ENCODE data around the gene SREBF2.

SREBF2 gene

DNA sequence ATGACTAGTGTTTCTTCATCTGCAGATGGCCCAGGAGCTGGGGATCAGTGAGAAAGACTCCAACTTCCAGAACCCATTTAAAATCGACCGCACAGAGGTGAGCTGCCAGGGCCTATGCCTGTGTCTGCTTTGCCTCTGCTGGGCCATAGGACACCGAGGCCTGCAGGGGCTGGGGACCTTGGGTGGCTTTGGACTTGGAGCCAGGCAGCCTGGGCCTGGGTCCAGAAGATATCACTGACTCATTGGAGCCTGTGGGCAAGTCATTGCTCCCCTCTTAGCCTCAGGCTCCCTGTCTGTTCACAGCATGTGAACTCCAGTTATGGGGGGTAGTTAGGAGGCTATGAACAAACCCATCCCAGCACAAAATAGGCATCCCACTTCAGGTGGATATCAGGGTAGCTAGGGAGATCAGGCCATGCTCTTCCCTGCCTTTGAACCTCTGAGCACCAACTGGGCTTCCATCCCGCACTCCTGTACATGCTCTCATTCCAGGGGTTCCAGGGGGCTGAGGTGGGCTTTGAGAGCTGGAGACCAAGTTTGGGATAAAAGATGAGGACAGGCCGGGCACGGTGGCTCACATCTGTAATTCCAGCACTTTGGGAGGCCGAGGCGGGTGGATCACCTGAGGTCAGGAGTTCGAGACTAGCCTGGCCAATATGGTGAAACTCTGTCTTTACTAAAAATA lies 19.0 kb upstream of the SREBF2 start:
- TF ChIP-seq POLR2A (IDR thresholded peaks at IDR 0.05; ENCODE audit: low read depth, low read length): no peak
- FAIRE-seq (no peak), DNase-seq (ENCODE audit: insufficient read length, low spot score) (no peak)

DNA sequence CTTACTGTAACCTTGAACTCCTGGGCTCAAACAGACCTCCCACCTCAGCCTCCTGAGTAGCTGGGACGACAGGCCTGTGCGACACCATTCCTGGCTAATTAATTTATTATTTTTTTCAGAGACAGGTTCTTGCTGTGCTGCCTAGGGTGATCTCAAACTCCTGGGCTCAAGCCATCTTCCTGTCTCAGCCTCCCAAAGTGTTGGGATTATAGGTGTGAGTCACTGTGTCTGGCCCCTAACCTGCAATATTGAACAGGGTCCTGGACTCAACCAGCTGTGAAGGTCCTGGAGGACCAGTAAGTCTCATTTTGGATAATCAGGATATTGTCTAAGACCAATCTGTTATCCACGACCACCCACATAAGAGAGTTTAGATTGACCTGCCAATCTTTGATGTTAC lies 17.2 kb upstream of the SREBF2 start:
- no peak for TF ChIP-seq POLR2A (IDR thresholded peaks at IDR 0.05; ENCODE audit: low read depth, low read length)
- no peak for DNase-seq (ENCODE audit: insufficient read length, low spot score)
- no peak for FAIRE-seq

DNA sequence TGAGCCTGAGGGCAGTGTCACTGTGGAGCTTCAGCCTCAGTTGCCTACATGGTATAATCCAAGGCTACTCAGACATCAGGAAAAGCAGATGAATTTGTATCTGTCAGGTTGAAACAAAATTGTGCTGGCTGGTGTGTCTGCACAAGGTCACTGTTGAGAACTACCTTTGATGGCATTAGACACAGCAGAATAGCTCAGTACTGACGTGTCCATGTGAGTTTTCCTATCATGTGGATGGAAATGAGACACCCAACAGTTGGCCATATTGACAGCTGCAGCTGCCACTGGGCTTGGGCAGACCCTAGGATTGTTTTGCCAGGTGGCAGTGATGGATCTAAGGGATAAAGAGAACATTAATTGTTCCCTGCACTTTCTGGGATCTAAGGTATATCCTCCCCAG lies 16.7 kb upstream of the SREBF2 start:
- FAIRE-seq (no peak), DNase-seq (ENCODE audit: insufficient read length, low spot score) (no peak)
- no peak for TF ChIP-seq POLR2A (IDR thresholded peaks at IDR 0.05; ENCODE audit: low read depth, low read length)

DNA sequence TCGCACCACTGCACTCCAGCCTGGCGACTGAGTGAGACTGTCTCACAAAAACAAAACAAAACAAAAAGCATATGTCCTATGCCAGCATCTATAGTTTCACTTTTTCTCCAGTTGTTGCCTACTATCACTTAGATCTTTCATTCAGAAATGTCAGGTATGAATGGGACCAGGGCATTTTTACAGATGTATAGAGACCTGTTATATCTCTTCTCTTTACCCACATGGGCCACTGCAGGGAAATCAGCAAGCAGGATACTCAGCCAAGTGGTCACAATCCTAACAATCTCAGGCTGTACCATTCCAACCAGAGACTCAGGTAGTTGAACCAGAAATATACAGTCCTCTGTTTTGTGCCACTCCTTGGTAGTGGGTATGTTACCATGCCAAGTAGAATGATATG lies 16.0 kb upstream of the SREBF2 start:
- no peak for TF ChIP-seq POLR2A (IDR thresholded peaks at IDR 0.05; ENCODE audit: low read depth, low read length)
- DNase-seq (ENCODE audit: insufficient read length, low spot score) (no peak), FAIRE-seq (no peak)

DNA sequence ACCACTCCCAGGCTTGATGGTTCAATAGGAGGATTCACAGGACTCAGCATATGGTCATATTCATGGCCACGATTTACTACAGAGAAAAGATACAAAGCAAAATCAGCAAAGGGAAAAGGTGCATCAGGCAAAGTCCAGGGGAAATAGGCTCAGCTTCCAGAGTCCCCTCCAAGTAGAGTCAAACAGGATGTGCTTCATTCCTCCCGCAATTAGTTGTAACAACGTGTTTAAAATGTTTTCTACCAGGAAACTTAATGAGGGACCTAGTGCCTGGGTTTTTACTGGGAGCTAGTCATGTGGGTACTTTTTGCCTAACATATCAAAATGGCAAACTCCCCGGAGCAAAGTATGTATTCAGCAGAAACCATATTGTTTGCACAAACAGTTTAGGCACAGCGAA lies 14.9 kb upstream of the SREBF2 start:
- FAIRE-seq: no peak
- TF ChIP-seq POLR2A (IDR thresholded peaks at IDR 0.05; ENCODE audit: low read depth, low read length): no peak
- no peak for DNase-seq (ENCODE audit: insufficient read length, low spot score)

DNA sequence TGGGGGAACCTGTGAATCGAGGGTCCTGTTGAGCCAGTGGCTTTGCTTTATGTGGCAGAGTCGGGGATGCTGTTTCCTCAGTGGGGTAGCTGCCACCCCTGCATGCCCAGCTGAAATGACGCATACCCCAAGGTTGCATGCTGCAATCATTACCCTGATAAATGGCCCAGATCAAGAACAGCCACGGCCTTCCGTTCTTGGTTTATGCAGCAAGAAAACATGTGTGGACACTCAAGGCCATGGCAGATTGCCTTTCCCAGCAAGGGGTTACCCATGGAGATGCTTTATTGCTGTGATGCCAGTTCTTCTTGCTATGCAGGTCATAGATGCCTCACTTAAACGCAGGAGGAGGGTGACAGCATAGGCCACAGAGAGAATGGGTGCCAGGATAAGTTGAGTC lies 14.3 kb upstream of the SREBF2 start:
- FAIRE-seq (no peak), DNase-seq (ENCODE audit: insufficient read length, low spot score) (no peak)
- no peak for TF ChIP-seq POLR2A (IDR thresholded peaks at IDR 0.05; ENCODE audit: low read depth, low read length)

DNA sequence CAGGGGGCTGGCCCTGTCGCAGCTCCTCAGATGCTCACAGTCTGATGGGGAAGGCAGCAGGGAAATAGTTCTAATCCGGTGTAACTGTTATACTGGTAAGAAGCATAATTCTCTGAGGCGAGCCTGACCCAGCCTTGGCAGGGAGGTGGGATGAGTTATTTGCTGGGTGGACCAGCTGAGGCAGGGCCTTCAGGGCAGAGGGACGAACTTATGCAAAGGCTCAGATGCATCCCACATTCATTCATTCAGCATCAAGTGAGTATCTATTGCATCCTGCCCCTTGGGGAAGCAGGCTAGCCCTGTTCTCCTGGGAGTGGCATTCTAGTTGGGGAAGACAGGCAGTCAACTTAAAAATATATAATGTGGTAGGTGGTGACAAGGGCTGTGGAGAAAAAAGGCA lies 13.6 kb upstream of the SREBF2 start:
- TF ChIP-seq POLR2A (IDR thresholded peaks at IDR 0.05; ENCODE audit: low read depth, low read length): no peak
- FAIRE-seq (no peak), DNase-seq (ENCODE audit: insufficient read length, low spot score) (no peak)

DNA sequence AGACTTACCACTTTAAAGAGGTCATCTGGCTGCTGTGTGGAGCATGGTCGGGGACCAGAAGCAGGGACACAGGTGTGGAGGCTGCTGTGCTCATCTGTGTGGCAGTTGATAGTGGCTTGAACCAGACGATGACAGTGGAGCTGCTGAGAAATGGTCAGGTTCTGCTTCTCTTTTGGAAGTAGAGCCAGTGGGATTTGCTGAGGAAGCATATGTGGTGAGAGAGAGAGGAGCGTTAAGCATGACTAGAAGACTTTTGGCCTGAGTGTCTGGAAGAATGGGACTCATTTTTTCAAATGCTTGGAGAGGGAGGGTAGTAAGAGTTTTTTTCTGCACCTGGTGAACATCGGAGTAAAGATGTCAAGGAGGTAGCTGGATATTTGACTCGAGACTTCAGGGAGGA lies 12.5 kb upstream of the SREBF2 start:
- FAIRE-seq (no peak), DNase-seq (ENCODE audit: insufficient read length, low spot score) (no peak)
- TF ChIP-seq POLR2A (IDR thresholded peaks at IDR 0.05; ENCODE audit: low read depth, low read length): no peak

DNA sequence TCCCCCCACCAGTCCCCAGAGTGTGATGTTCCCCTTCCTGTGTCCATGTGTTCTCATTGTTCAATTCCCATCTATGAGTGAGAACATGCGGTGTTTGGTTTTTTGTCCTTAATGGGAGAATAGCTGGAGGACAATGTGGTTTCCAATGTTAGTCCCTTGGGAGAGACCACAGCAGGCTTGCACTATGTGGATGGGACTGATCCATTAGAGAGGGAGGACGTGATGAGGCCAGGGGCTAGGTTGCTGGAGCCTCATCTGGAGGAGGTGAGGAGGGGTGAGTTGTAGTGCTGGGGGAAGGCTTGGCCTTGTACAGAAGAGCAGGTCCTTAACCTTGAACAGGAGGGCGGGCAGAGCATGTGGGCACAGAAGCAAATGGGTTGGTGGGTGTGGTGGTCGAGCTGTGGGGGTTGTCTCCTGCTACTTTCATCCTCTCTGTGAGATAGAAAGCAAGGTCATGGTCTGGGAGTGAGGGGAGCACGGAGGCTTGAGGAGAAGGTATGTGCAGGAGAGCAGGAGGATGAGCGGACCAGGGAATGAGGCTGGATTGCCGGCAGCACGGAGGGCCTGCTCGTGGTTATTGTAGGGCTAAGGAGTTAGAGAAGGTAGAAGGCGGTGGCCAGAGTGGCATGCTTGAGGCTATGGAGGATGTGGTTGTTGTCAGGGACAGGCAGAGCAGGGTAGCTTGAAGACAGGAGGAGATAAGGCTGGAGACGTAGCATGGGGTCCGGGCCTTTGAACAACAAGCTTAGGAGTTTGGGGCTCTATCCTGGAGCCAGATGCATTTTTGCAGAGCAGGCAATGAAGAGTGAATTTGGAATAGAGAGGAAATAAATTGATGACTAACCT lies 11.2 kb upstream of the SREBF2 start:
- FAIRE-seq: no peak
- no peak for TF ChIP-seq POLR2A (IDR thresholded peaks at IDR 0.05; ENCODE audit: low read depth, low read length)
- no peak for DNase-seq (ENCODE audit: insufficient read length, low spot score)

DNA sequence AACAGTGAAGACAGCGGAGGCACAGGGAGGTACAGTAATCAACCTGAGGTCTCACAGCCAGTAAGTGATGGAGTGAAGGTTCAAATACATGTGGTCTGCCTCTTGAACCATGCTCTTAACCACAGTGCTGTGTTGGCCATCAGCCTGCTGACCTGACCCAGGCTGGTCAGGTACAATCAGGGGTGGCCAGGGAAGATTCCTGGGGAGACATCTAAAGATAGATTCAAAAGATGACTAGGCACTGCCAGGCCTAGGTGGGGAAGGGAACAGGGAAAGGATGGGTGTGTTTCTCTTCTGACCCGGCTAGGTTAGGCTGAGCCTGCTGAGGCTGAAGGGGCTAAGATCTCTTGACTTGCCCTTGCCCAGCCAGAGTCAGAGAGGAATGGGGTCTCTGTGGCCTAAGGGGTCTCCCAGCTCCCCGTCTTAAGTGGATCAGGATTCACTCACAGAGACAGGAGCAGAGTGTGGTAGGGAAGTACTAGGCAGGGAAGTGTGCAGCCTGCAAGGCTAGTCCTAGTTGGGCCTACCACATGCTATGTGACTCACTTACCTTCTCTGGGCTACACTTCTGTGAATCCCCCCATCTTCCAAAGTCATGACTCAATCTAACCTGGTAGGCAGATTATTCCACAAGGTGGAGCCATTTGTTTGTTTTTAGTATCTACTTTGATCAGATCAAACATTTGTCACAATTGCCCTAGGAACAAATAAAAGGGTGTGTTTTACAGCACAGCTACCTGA lies 10.4 kb upstream of the SREBF2 start:
- FAIRE-seq (peak; percentile 60), DNase-seq (ENCODE audit: insufficient read length, low spot score) (peak; percentile 69)
- no peak for TF ChIP-seq POLR2A (IDR thresholded peaks at IDR 0.05; ENCODE audit: low read depth, low read length)

DNA sequence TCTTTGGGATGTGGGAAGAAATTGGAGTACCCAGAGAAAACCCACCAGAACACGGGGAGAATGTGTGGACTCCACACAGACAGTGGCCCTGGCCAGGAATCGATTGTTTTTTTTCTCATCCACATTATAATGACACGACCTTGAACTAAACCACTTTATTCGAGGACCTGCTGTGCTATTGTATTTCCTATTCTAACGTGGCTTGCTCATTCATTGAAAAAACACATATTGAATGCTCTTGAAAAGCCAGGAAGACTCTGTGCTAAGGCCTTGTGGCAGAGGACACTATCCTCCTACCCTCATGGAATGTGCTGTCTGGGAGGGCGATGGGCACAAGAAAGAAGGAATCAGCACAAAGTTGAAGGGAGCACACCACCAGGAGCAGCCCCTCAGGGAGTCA lies 9.1 kb upstream of the SREBF2 start:
- no peak for DNase-seq (ENCODE audit: insufficient read length, low spot score)
- FAIRE-seq: no peak
- no peak for TF ChIP-seq POLR2A (IDR thresholded peaks at IDR 0.05; ENCODE audit: low read depth, low read length)

DNA sequence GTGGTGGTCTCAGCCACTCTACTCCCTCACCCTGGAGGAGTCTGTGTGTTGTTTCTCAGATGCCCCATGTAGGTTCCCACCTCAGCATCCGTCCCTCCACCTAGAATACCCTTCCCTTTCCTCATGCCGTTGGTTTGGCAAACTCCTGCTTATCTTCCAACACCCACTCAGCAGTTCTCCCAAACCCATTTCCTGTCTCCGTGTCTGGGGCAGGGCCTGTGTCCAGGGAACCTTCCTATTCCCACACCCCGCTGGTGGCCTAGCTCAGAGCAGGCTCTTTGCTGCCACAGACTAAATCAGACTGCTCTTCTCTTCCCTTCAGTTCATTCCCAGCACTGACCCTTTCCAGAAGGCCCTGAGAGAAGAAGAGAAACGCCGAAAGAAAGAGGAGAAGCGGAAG lies 7.5 kb upstream of the SREBF2 start:
- no peak for DNase-seq (ENCODE audit: insufficient read length, low spot score)
- no peak for FAIRE-seq
- no peak for TF ChIP-seq POLR2A (IDR thresholded peaks at IDR 0.05; ENCODE audit: low read depth, low read length)

DNA sequence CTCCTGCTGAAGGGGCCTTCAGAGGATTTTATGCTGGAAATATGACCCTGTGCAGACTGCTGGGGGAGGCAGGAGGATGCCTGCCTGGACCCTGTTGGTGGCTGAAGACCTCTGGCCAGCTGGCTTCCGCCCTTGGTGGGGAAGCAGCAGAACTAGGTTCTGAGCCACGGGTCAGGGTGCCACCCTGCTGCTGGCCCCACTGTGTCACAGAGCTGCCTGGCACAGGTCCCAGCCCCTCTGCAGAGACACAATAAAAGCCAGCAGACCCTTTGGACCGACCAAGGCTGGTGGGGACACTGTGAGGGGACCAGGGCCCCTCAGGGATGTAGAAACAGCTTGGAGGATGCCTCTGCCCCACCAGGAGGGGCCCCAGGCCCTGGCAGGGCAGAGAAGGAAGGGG lies 6.9 kb upstream of the SREBF2 start:
- TF ChIP-seq POLR2A (IDR thresholded peaks at IDR 0.05; ENCODE audit: low read depth, low read length): no peak
- DNase-seq (ENCODE audit: insufficient read length, low spot score) (no peak), FAIRE-seq (no peak)

Measured in H54 (cell line).